ENCODE data around the gene TRDMT1. TPM values are rescaled to one million over a fixed set of nuclear protein-coding genes. Genes with fewer than 3 reads are reported as not detected.

Gene TRDMT1
- total and polyA plus RNA-seq, 8 donors: 1.4 to 3.9 (median 2.9) TPM

GRCh38 chr10:17209302-17209701 is 7.8 kb upstream of the TRDMT1 start:
- WGBS, 2 donors: 73 to 83% methylated on average over 1 of the region's 1 CpG
- no peaks in the 10 kb centered on the region for H3K9me3 ChIP-seq
- no peak overlapping the region for H3K4me3 ChIP-seq
- peaks cover 0 to 7% (median 6%) of the 10 kb centered on the region in 3 donors for H3K4me1 ChIP-seq
- no peaks in the 10 kb centered on the region for H3K27me3 ChIP-seq
- TF ChIP-seq CTCF (IDR thresholded peaks at IDR 0.05): no peak
- DNase-seq: no peak
- intact Hi-C loops (cut with DNase I): no loop called here
- H3K36me3 ChIP-seq: no peaks in the 10 kb centered on the region
- no peak for ATAC-seq
- no peak for FAIRE-seq
- no peak overlapping the region for H3K27ac ChIP-seq

- Histone ChIP-seq H3K27ac (no peak overlapping the region), H3K4me3 (no peak overlapping the region), H3K36me3 (no peaks in the 10 kb centered on the region), H3K27me3 (no peaks in the 10 kb centered on the region), H3K4me1 (peaks cover 0 to 6% (median under 1%) of the 10 kb centered on the region in 3 donors), H3K9me3 (no peaks in the 10 kb centered on the region)
- intact Hi-C loops (cut with DNase I): no loop called here
- FAIRE-seq: no peak
- ATAC-seq: no peak
- DNase-seq: no peak
- no peak for TF ChIP-seq CTCF (IDR thresholded peaks at IDR 0.05)
Measured at GRCh38 chr10:17208476-17208875, 7.0 kb upstream of the TRDMT1 start.

DNA sequence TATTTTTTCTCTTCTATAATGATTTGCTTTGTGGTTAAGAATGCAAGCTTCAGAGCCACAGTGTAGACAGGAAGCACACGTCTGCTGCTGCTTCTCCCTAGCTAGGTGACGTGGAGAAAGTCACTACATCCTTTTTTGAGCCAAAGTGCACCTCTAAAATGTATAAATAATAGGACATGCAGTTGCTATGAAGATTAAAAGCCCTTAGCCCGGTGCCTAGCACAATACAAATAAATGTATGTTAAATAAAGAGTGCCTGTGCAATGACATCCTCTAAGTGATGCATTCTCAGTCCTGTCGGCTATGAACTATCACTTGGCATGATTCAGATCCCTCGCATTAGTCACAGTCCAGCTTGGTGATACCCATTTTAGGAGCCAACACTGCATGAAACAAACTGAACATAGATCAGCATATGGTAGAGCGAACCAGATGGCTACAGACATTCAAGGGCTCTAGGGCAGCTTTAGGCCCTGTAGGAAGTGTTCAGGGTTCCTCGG is 4.8 kb upstream of the TRDMT1 start:
- H3K27ac ChIP-seq: no peak overlapping the region
- WGBS, 2 donors: 71 to 81% methylated on average over 7 of the region's 7 CpGs
- no peaks in the 10 kb centered on the region for H3K27me3 ChIP-seq
- peaks cover 0 to 6% (median 4%) of the 10 kb centered on the region in 3 donors for H3K4me1 ChIP-seq
- DNase-seq (no peak), ATAC-seq (peak in 1 of 4 donors; percentile 6), FAIRE-seq (no peak)
- TF ChIP-seq CTCF (IDR thresholded peaks at IDR 0.05): no peak
- no peaks in the 10 kb centered on the region for H3K36me3 ChIP-seq
- intact Hi-C loops (cut with DNase I): no loop called here
- no peaks in the 10 kb centered on the region for H3K9me3 ChIP-seq
- H3K4me3 ChIP-seq: no peak overlapping the region

- H3K36me3 ChIP-seq: no peaks in the 10 kb centered on the region
- no peaks in the 10 kb centered on the region for H3K9me3 ChIP-seq
- H3K4me3 ChIP-seq: no peak overlapping the region
- ATAC-seq: no peak
- H3K27ac ChIP-seq: no peak overlapping the region
- FAIRE-seq: no peak
- H3K27me3 ChIP-seq: no peaks in the 10 kb centered on the region
- TF ChIP-seq CTCF (IDR thresholded peaks at IDR 0.05): no peak
- H3K4me1 ChIP-seq: peaks cover 0 to 8% (median 0%) of the 10 kb centered on the region in 3 donors
- intact Hi-C loops (cut with DNase I): no loop called here
- DNase-seq: no peak
- WGBS, 2 donors: 16 to 19% methylated on average over 3 of the region's 3 CpGs
Measured at GRCh38 chr10:17203416-17203815, 1.9 kb upstream of the TRDMT1 start.

DNA sequence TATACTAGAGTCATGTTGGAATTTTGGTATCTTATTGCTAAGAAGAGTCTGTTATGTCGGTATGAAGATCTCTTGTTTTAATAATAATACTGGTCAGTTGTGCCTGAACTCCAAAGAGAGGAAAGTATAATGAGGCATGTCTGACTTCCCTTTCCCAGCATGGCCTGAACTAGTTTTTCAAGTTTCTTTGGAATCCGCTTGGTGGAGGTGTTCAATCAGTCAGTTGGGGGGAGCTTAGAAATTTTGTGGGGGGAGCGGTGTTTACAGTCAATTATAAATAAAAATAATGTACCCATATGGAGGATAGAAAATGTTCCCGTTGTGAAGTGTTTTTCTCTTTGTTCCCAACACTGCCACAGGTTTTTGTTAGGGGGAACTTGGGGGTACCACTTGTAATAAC is 1.5 kb upstream of the TRDMT1 start:
- TF ChIP-seq CTCF (IDR thresholded peaks at IDR 0.05): no peak
- DNase-seq (no peak), ATAC-seq (no peak), FAIRE-seq (no peak)
- H3K4me1 ChIP-seq: peaks cover 0 to 8% (median 0%) of the 10 kb centered on the region in 3 donors
- no peaks in the 10 kb centered on the region for H3K27me3 ChIP-seq
- no peaks in the 10 kb centered on the region for H3K9me3 ChIP-seq
- WGBS, 2 donors: 80 to 82% methylated on average over 4 of the region's 4 CpGs
- H3K4me3 ChIP-seq: no peak overlapping the region
- H3K27ac ChIP-seq: no peak overlapping the region
- intact Hi-C loops (cut with DNase I): no loop called here
- H3K36me3 ChIP-seq: no peaks in the 10 kb centered on the region

All from pancreas (tissue), 10 donors.